HL-60 (cell line): ENCODE data around the gene KLC1.

Source experiments
- DNase-seq, 2 experiments: peaks; one replicate each; pipeline ENCODE4 v3.0.0-alpha.2; 2010 to 2020; ENCODE audit warnings: low read depth in 1 of 2, low spot score in 1 of 2
- H3K27ac ChIP-seq: fragments of 250-450 bp; sonication (Bioruptor Pico); replicated peaks from 2 replicates; pipeline ENCODE4 v1.5.1; 2020; ENCODE audit warnings: mild to moderate bottlenecking, moderate library complexity
- H3K27me3 ChIP-seq: fragments of 250-450 bp; sonication (Bioruptor Pico); 2 replicates; pipeline ENCODE4 v1.5.1; 2021; ENCODE audit warnings: mild to moderate bottlenecking, moderate library complexity; ENCODE audit not compliant: insufficient read depth, poor library complexity, severe bottlenecking
- H3K4me3 ChIP-seq: replicated peaks from 2 replicates; pipeline ENCODE4 v1.5.1; 2011; ENCODE audit warnings: mild to moderate bottlenecking, control low read depth, low read length; ENCODE audit not compliant: insufficient read depth
- GABPA ChIP-seq: IDR thresholded peaks from 2 replicates; pipeline ENCODE4 v1.6.1; 2012; ENCODE audit warnings: low read depth
- POLR2AphosphoS5 ChIP-seq: IDR thresholded peaks from 2 replicates; pipeline ENCODE4 v1.6.1; 2012; ENCODE audit warnings: low read depth
- REST ChIP-seq: IDR thresholded peaks from 2 replicates; pipeline ENCODE4 v1.6.1; 2012; ENCODE audit warnings: low read depth; ENCODE audit not compliant: insufficient replicate concordance
- SPI1 ChIP-seq: IDR thresholded peaks from 2 replicates; pipeline ENCODE4 v1.6.1; 2012; ENCODE audit warnings: low read depth, mild to moderate bottlenecking, borderline replicate concordance
- TF ChIP-seq, protein P1 (sequence below): IDR thresholded peaks from one replicate; pipeline ENCODE4 v1.5.1; 2011; ENCODE audit warnings: low read length, control low read depth, inconsistent platforms; ENCODE audit not compliant: insufficient read depth

The KLC1 gene

DNA sequence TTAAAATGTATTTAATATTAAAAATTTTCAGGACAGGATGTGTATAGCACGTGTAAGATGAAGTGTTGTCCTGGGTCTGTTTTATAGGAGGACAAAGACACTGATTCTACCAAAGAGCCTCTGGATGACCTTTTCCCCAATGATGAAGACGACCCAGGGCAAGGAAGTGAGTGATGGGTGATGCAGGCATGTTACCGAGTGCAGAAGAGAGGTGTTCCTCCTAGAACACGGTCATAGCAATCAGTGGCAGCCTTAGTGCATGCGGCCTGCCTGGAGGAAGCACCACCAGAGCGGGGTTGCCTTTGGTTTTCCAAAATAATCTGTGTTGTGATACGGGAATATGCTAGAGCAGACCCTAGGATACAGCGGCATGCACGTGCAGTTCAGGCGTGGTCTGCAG lies 33.0 kb downstream of the KLC1 start:
- no peak overlapping the region for H3K4me3 ChIP-seq
- no peaks in the 10 kb centered on the region for H3K27me3 ChIP-seq
- H3K27ac ChIP-seq: no peak overlapping the region
- DNase-seq: no peak
- TF ChIP-seq GABPA: no peak
- no peak for TF ChIP-seq POLR2AphosphoS5
- no peak for TF ChIP-seq REST
- TF ChIP-seq, protein P1, sequence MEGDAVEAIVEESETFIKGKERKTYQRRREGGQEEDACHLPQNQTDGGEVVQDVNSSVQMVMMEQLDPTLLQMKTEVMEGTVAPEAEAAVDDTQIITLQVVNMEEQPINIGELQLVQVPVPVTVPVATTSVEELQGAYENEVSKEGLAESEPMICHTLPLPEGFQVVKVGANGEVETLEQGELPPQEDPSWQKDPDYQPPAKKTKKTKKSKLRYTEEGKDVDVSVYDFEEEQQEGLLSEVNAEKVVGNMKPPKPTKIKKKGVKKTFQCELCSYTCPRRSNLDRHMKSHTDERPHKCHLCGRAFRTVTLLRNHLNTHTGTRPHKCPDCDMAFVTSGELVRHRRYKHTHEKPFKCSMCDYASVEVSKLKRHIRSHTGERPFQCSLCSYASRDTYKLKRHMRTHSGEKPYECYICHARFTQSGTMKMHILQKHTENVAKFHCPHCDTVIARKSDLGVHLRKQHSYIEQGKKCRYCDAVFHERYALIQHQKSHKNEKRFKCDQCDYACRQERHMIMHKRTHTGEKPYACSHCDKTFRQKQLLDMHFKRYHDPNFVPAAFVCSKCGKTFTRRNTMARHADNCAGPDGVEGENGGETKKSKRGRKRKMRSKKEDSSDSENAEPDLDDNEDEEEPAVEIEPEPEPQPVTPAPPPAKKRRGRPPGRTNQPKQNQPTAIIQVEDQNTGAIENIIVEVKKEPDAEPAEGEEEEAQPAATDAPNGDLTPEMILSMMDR: no peak
- TF ChIP-seq SPI1: no peak

DNA sequence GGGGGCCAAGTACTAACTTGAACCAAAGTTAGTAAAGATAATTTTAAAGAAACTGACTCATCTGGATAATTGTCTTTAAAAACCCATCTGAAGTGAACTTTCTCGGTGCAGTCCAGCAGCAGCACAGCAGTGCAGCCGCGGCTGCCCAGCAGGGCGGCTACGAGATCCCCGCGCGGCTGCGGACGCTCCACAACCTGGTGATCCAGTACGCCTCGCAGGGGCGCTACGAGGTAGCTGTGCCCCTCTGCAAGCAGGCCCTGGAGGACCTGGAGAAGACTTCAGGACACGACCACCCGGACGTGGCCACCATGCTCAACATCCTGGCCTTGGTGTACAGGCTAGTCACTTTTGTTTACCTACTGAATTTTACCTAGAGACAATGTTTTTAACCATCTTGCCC lies 33.6 kb downstream of the KLC1 start:
- DNase-seq: no peak
- Histone ChIP-seq H3K4me3 (no peak overlapping the region), H3K27ac (no peak overlapping the region), H3K27me3 (no peaks in the 10 kb centered on the region)
- TF ChIP-seq, protein P1: no peak
- no peak for TF ChIP-seq SPI1

GRCh38 chr14:103663506-103663905 lies 34.5 kb downstream of the KLC1 start:
- Histone ChIP-seq H3K27ac (no peak overlapping the region), H3K27me3 (no peaks in the 10 kb centered on the region), H3K4me3 (no peak overlapping the region)
- no peak for TF ChIP-seq SPI1
- TF ChIP-seq, protein P1: no peak
- no peak for TF ChIP-seq POLR2AphosphoS5
- no peak for TF ChIP-seq REST
- no peak for TF ChIP-seq GABPA
- no peak for DNase-seq

- Histone ChIP-seq H3K27ac (no peak overlapping the region), H3K4me3 (no peak overlapping the region), H3K27me3 (no peaks in the 10 kb centered on the region)
- TF ChIP-seq, protein P1: no peak
- TF ChIP-seq REST (no peak), GABPA (no peak), POLR2AphosphoS5 (no peak), SPI1 (no peak)
- no peak for DNase-seq
Measured at GRCh38 chr14:103667671-103668070, 38.7 kb downstream of the KLC1 start.
